Measurements from ENCODE around the gene C3orf38. TPM values are rescaled to one million over a fixed set of nuclear protein-coding genes. Genes with fewer than 3 reads are reported as not detected.
A peak's percentile ranks its signal among the peaks of the same experiment; 100 is the strongest.

C3orf38 gene
- polyA plus RNA-seq, 2 of the 4 experiments (the other 2 are of a cell fraction), result 18.5 to 25.0 TPM

DNA sequence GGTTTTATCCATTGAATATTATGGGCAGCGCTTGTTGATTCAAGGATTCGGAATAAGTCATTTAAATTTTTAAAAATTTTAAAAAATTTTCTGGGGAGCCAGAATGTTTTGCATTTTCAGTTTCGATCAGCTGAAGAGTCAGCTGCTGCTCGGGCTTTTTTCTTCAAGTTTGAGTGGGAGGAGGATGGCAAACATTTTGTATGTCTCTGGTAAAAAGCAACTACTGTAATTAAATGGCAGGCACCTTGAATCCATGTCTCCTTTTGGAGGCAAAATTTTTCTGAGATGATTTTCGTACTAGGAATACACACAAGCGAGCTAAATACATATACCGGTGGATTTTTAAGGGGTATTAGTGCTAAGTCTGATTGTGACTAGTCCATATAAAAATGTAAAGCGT is 612 bp downstream of the C3orf38 start:
- CTCF ChIA-PET, result interaction anchor here (0.9 to 1.8 kb wide), 2 partner anchors 37 kb away, joined by 3 to 7 read pairs; no protein-coding TSS in a partner anchor
- TF ChIP-seq ESRRA (IDR thresholded peaks at IDR 0.05; ENCODE audit: borderline replicate concordance, low read length) (no peak), JUN (IDR thresholded peaks at IDR 0.05) (no peak), MAFK (IDR thresholded peaks at IDR 0.05; ENCODE audit: partially characterized antibody) (no peak), PHF8 (IDR thresholded peaks at IDR 0.05; ENCODE audit: borderline replicate concordance, low read depth) (no peak), NPAS2 (CRISPR knock-in tag; IDR thresholded peaks at IDR 0.05; ENCODE audit: borderline replicate concordance) (no peak), TFCP2L1 (CRISPR knock-in tag; IDR thresholded peaks at IDR 0.05) (no peak), SREBF2 (IDR thresholded peaks at IDR 0.05) (no peak), CHD2 (IDR thresholded peaks at IDR 0.05; ENCODE audit: low read length, partially characterized antibody) (no peak), RNF2 (IDR thresholded peaks at IDR 0.05; ENCODE audit: borderline replicate concordance, low read depth) (no peak), RARB (CRISPR knock-in tag; IDR thresholded peaks at IDR 0.05) (no peak), POLR2A (IDR thresholded peaks at IDR 0.05; ENCODE audit: low read length) (no peak), BHLHE40 (IDR thresholded peaks at IDR 0.05; ENCODE audit: low read depth, low read length) (no peak), HEYL (CRISPR knock-in tag; IDR thresholded peaks at IDR 0.05) (no peak), CBX2 (IDR thresholded peaks at IDR 0.05; ENCODE audit: borderline replicate concordance, low read depth) (no peak)
- TF ChIP-seq, protein P1, sequence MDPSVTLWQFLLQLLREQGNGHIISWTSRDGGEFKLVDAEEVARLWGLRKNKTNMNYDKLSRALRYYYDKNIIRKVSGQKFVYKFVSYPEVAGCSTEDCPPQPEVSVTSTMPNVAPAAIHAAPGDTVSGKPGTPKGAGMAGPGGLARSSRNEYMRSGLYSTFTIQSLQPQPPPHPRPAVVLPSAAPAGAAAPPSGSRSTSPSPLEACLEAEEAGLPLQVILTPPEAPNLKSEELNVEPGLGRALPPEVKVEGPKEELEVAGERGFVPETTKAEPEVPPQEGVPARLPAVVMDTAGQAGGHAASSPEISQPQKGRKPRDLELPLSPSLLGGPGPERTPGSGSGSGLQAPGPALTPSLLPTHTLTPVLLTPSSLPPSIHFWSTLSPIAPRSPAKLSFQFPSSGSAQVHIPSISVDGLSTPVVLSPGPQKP (IDR thresholded peaks at IDR 0.05; ENCODE audit: low read depth, low read length), result no peak
- TF ChIP-seq, protein P2, sequence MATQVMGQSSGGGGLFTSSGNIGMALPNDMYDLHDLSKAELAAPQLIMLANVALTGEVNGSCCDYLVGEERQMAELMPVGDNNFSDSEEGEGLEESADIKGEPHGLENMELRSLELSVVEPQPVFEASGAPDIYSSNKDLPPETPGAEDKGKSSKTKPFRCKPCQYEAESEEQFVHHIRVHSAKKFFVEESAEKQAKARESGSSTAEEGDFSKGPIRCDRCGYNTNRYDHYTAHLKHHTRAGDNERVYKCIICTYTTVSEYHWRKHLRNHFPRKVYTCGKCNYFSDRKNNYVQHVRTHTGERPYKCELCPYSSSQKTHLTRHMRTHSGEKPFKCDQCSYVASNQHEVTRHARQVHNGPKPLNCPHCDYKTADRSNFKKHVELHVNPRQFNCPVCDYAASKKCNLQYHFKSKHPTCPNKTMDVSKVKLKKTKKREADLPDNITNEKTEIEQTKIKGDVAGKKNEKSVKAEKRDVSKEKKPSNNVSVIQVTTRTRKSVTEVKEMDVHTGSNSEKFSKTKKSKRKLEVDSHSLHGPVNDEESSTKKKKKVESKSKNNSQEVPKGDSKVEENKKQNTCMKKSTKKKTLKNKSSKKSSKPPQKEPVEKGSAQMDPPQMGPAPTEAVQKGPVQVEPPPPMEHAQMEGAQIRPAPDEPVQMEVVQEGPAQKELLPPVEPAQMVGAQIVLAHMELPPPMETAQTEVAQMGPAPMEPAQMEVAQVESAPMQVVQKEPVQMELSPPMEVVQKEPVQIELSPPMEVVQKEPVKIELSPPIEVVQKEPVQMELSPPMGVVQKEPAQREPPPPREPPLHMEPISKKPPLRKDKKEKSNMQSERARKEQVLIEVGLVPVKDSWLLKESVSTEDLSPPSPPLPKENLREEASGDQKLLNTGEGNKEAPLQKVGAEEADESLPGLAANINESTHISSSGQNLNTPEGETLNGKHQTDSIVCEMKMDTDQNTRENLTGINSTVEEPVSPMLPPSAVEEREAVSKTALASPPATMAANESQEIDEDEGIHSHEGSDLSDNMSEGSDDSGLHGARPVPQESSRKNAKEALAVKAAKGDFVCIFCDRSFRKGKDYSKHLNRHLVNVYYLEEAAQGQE (IDR thresholded peaks at IDR 0.05), result no peak
- TF ChIP-seq, protein P3, sequence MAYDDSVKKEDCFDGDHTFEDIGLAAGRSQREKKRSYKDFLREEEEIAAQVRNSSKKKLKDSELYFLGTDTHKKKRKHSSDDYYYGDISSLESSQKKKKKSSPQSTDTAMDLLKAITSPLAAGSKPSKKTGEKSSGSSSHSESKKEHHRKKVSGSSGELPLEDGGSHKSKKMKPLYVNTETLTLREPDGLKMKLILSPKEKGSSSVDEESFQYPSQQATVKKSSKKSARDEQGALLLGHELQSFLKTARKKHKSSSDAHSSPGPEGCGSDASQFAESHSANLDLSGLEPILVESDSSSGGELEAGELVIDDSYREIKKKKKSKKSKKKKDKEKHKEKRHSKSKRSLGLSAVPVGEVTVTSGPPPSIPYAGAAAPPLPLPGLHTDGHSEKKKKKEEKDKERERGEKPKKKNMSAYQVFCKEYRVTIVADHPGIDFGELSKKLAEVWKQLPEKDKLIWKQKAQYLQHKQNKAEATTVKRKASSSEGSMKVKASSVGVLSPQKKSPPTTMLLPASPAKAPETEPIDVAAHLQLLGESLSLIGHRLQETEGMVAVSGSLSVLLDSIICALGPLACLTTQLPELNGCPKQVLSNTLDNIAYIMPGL (CRISPR knock-in tag; IDR thresholded peaks at IDR 0.05; ENCODE audit: borderline replicate concordance), result no peak
- TF ChIP-seq, protein P4, sequence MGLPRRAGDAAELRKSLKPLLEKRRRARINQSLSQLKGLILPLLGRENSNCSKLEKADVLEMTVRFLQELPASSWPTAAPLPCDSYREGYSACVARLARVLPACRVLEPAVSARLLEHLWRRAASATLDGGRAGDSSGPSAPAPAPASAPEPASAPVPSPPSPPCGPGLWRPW (IDR thresholded peaks at IDR 0.05), result no peak
- TF ChIP-seq, protein P5, sequence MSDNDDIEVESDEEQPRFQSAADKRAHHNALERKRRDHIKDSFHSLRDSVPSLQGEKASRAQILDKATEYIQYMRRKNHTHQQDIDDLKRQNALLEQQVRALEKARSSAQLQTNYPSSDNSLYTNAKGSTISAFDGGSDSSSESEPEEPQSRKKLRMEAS (IDR thresholded peaks at IDR 0.05), result no peak
- POLR2A ChIA-PET, result interaction anchor here (1.8 kb wide), 1 partner anchor 92 kb away, joined by 5 read pairs; the partner anchor contains the start of gene CGGBP1
- peaks cover 14% of the 10 kb centered on the region; the same call in 2 of the 3 replicates for H3K4me1 ChIP-seq
- H3K4me3 ChIP-seq, result peak overlapping the region; percentile 68
- DNase-seq (ENCODE audit: low read depth in 1 of 2, low spot score in 1 of 2) (no peak), FAIRE-seq (no peak), ATAC-seq (no peak)
- H3K4me2 ChIP-seq, result peak overlapping the region; percentile 81
- no peaks in the 10 kb centered on the region for H3K9me3 ChIP-seq
- under 1% methylated on average over 8 of the region's 8 CpGs for WGBS (ENCODE audit: missing lambda C conversion rate)
- H3K27ac ChIP-seq, result peak overlapping the region; percentile 91 to 96

DNA sequence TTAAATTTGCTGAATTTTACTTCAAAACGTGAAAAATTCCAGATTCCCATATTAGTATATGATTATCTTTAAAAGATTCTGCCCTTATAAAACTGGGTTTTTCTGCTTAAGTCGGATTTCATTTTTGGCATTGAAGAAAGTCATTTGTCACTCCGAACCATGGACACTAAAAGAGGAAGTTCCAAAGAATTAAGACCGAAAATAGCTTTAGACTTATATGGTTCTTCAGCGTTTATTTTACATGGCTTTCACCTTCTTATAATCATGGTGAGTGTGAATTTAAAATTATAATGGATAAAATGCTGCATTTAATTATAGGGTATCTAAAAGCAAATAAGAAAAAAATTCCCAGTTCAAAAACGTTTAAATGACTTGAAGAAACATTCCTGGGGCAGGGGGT is 1.0 kb downstream of the C3orf38 start:
- H3K9me3 ChIP-seq, result no peaks in the 10 kb centered on the region
- H3K4me1 ChIP-seq, result peaks cover 14% of the 10 kb centered on the region; the same call in 2 of the 3 replicates
- ChIA-PET POLR2A (interaction anchor here (1.8 kb wide), 1 partner anchor 92 kb away, joined by 5 read pairs; the partner anchor contains the start of gene CGGBP1), CTCF (interaction anchor here (0.9 kb wide), 1 partner anchor 38 kb away, joined by 3 read pairs; no protein-coding TSS in a partner anchor)
- H3K27ac ChIP-seq, result peak overlapping the region; percentile 91 to 96
- 3% methylated on average over 6 of the region's 6 CpGs for WGBS (ENCODE audit: missing lambda C conversion rate)
- FAIRE-seq (no peak), ATAC-seq (no peak), DNase-seq (ENCODE audit: low read depth in 1 of 2, low spot score in 1 of 2) (no peak)
- H3K4me2 ChIP-seq, result peak overlapping the region; percentile 81
- peak overlapping the region; percentile 68 for H3K4me3 ChIP-seq
- TF ChIP-seq FOSL2 (IDR thresholded peaks at IDR 0.05) (no peak), FOSL2 (CRISPR knock-in tag; IDR thresholded peaks at IDR 0.05) (no peak), JUNB (IDR thresholded peaks at IDR 0.05) (no peak), HEYL (CRISPR knock-in tag; IDR thresholded peaks at IDR 0.05) (no peak), MAZ (IDR thresholded peaks at IDR 0.05; ENCODE audit: borderline replicate concordance, low read depth, low read length) (no peak), EHF (CRISPR knock-in tag; IDR thresholded peaks at IDR 0.05) (no peak)
- TF ChIP-seq, protein P4 (IDR thresholded peaks at IDR 0.05), result no peak
- TF ChIP-seq, protein P6, sequence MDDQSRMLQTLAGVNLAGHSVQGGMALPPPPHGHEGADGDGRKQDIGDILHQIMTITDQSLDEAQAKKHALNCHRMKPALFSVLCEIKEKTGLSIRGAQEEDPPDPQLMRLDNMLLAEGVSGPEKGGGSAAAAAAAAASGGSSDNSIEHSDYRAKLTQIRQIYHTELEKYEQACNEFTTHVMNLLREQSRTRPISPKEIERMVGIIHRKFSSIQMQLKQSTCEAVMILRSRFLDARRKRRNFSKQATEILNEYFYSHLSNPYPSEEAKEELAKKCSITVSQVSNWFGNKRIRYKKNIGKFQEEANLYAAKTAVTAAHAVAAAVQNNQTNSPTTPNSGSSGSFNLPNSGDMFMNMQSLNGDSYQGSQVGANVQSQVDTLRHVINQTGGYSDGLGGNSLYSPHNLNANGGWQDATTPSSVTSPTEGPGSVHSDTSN (IDR thresholded peaks at IDR 0.05), result no peak
- TF ChIP-seq, protein P2 (IDR thresholded peaks at IDR 0.05), result no peak

Measured in A549 (cell line).